Hindlimb muscle (tissue), 1 donor: ENCODE data around the gene OMG. TPM values are rescaled to one million over a fixed set of nuclear protein-coding genes. Genes with fewer than 3 reads are reported as not detected.
"Not testable (repeated sequence)": the region's sequence is repeated elsewhere in the genome, so short reads cannot be mapped to it uniquely, and the experiment has no call there.

ENCODE experiments used
- DNase-seq: peaks from one replicate; pipeline ENCODE4 v3.0.0-alpha.2; 2013
- polyA plus RNA-seq: library from polyadenylated mRNA; unstranded; fragments of 120-200 nt; gene quantifications from one replicate; pipeline ENCODE4 v1.2.1, GENCODE V29; 2013; ENCODE audit not compliant: insufficient read length

OMG gene, protein sequence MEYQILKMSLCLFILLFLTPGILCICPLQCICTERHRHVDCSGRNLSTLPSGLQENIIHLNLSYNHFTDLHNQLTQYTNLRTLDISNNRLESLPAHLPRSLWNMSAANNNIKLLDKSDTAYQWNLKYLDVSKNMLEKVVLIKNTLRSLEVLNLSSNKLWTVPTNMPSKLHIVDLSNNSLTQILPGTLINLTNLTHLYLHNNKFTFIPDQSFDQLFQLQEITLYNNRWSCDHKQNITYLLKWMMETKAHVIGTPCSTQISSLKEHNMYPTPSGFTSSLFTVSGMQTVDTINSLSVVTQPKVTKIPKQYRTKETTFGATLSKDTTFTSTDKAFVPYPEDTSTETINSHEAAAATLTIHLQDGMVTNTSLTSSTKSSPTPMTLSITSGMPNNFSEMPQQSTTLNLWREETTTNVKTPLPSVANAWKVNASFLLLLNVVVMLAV
- 0.27 TPM for polyA plus RNA-seq

- DNase-seq, result no peak
Observed at GRCh38 chr17:31297090-31297489, at the start of gene OMG. TSS of gene OMG (minus strand) at chr17:31297239. CDS start at chr17:31296331, 908 bp downstream.

DNA sequence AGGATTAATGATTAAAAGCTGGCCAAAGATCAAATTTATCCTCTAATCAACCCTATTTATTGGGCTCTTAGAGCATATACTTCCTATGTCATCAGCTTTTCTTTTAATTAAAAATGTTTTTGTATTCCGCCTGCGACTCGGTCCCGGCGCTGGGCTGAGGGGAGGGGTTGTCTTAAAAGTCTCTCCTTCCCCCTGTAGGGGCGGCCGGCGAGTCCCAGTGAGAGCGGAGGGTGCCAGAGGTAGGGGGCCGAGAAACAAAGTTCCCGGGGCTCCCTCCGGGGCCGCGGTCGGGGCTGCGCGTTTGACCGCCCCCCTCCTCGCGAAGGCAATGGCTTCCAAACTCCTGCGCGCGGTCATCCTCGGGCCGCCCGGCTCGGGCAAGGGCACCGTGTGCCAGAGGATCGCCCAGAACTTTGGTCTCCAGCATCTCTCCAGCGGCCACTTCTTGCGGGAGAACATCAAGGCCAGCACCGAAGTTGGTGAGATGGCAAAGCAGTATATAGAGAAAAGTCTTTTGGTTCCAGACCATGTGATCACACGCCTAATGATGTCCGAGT, 48.2 kb upstream of the OMG start:
- not testable (repeated sequence) for DNase-seq

- no peak for DNase-seq
Observed at GRCh38 chr17:31339906-31340661, 43.0 kb upstream of the OMG start.

- DNase-seq, result no peak
Observed at GRCh38 chr17:31329221-31329620, 32.2 kb upstream of the OMG start.

GRCh38 chr17:31328160-31328535, 31.1 kb upstream of the OMG start:
- no peak for DNase-seq

DNA sequence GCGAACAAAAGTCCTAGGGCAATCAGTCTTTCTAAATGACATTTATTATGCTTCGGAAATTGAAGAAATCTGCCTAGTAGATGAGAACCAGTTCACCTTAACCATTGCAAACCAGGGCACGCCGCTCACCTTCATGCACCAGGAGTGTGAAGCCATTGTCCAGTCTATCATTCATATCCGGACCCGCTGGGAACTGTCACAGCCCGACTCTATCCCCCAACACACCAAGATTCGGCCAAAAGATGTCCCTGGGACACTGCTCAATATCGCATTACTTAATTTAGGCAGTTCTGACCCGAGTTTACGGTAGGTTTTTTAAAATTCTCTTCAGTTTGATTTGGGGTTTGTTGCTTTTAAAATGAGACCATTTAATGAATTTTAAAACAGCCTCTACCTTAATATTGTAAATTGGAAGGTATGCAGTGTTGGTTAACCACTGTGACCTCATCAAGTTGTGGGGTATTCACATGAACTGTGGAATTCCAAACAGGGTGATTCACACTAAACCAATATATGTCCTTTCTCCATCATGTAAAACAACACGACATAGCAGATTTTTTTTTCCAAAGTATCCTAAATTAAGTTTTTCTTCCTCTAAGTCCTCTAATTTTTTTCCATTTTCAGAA, 30.6 kb upstream of the OMG start:
- no peak for DNase-seq

GRCh38 chr17:31323551-31323950, 26.5 kb upstream of the OMG start:
- no peak for DNase-seq

DNA sequence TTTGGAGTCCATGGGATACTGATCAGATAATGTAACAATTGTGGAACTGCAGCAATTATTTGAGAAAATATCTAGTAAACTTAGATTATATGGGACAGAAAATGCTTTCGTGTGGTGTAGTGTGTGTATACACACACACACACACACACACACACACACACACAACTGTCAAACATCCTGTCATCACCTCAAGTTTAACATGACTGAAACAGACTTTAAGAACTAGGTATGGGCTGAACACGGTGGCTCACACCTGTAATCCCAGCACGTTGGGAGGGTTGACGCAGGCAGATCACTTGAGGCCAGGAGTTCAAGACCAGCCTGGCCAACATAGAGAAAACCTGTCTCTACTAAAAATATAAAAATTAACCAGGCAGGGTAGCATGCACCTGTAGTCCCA, 24.9 kb upstream of the OMG start:
- no peak for DNase-seq

GRCh38 chr17:31321481-31321880, 24.4 kb upstream of the OMG start, which contains the start of gene EVI2A:
TSS of gene EVI2A (minus strand) at chr17:31321622. CDS start at chr17:31319013, 2,609 bp downstream.
- DNase-seq, result peak; percentile 25

- DNase-seq, result no peak
Observed at GRCh38 chr17:31320791-31321190, 23.8 kb upstream of the OMG start.

DNA sequence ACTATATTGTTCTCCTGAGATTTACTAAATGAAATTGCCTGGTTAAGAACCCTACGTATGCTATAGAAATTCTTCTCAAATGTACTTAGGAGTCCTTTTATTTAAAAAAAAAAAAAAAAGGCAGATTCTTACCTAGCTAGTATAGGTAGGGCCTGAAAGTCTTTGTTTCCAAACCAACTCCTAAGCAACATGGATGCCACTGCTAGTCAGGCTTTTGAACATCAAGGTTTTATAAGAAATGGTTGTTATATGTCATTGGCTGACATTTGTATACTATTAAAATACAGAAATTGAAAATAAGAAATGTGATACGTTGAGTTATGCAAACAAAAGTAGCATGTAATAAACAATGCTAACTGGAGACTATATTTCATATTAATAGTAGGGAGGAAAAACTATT, 23.2 kb upstream of the OMG start:
- no peak for DNase-seq

GRCh38 chr17:31318851-31319661, 22.0 kb upstream of the OMG start:
- DNase-seq, result no peak

DNA sequence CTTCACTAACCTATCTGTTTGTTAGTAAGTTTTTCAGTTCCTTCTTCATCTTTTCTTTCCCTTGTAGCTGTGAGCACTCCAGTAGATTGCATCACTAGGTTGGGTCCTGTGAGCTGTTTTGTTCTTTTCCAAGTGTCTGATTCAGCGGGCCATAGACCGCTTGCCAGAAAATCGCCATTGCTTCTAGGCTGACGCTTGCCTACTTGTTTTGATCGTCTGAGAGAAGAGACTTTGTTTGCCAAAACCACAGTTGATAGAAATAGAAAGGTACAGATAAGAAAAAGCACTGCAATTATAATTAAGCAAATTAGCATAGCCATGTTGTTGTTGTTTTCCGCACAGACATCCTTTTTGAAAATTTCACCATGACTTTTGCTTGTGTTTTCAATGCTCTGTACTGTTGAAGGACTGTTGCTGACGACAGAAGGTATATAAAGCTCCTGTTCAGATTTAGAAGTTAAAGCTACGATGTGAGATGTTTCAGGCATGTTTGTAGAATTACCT, 21.3 kb upstream of the OMG start:
- peak; percentile 12 for DNase-seq

GRCh38 chr17:31314782-31315100, 17.7 kb upstream of the OMG start:
- DNase-seq, result no peak

GRCh38 chr17:31313982-31314781, 17.1 kb upstream of the OMG start, which contains the start of gene EVI2B:
TSS of gene EVI2B (minus strand) at chr17:31314054. CDS start at chr17:31305609, 8,445 bp downstream.
- no peak for DNase-seq

DNA sequence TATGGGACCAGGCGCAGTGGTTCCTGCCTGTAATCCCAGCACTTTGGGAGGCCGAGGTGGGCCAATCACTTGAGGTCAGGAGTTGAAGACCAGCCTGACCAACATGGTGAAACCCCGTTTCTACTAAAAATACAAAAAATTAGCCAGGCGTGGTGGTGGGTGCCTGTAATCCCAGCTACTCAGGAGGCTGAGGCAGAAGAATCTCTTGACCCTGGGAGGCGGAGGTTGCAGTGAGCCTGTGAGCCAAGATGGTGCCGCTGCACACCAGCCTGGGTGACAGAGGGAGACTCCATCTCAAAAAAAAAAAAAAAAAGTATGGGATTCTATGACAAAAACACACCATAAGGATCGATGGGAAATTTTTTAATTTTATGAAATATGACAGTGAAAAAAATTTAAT, 15.2 kb upstream of the OMG start:
- DNase-seq, result not testable (repeated sequence)

- DNase-seq, result no peak
Observed at GRCh38 chr17:31311526-31311925, 14.5 kb upstream of the OMG start.

- DNase-seq, result no peak
Observed at GRCh38 chr17:31310886-31311285, 13.8 kb upstream of the OMG start.

GRCh38 chr17:31310260-31310659, 13.2 kb upstream of the OMG start:
- DNase-seq, result no peak

- DNase-seq, result peak; percentile 14
Observed at GRCh38 chr17:31309556-31309955, 12.5 kb upstream of the OMG start.
